GM12872 (cell line): ENCODE measurements around the gene SLC22A16.

Source experiments
- TF ChIP-seq, protein P1 (sequence below): IDR thresholded peaks from 3 replicates; pipeline ENCODE4 v1.5.1; 2011; ENCODE audit warnings: low read depth, mild to moderate bottlenecking, low read length, moderate library complexity; ENCODE audit not compliant: insufficient read depth

Gene SLC22A16

DNA sequence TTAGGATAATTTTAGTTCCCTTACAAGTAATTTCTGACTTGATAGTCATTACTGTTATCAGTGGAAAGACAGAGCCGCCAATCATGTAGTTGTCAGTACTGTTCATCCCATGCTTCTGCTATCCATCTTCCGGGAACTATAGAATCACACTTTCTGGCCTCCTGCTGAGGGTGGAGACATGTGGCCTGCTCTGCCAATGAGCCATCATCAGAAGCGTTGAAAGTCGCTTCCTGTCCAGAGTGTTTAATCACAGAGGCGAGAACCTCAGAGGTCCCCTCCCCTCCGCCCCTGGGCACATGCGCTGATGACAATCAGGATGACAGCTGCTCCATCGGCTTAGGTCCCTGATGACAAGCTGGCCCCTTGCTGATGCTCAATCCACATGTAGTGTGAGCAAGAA is 64.1 kb downstream of the SLC22A16 start:
- TF ChIP-seq, protein P1, sequence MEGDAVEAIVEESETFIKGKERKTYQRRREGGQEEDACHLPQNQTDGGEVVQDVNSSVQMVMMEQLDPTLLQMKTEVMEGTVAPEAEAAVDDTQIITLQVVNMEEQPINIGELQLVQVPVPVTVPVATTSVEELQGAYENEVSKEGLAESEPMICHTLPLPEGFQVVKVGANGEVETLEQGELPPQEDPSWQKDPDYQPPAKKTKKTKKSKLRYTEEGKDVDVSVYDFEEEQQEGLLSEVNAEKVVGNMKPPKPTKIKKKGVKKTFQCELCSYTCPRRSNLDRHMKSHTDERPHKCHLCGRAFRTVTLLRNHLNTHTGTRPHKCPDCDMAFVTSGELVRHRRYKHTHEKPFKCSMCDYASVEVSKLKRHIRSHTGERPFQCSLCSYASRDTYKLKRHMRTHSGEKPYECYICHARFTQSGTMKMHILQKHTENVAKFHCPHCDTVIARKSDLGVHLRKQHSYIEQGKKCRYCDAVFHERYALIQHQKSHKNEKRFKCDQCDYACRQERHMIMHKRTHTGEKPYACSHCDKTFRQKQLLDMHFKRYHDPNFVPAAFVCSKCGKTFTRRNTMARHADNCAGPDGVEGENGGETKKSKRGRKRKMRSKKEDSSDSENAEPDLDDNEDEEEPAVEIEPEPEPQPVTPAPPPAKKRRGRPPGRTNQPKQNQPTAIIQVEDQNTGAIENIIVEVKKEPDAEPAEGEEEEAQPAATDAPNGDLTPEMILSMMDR: no peak

DNA sequence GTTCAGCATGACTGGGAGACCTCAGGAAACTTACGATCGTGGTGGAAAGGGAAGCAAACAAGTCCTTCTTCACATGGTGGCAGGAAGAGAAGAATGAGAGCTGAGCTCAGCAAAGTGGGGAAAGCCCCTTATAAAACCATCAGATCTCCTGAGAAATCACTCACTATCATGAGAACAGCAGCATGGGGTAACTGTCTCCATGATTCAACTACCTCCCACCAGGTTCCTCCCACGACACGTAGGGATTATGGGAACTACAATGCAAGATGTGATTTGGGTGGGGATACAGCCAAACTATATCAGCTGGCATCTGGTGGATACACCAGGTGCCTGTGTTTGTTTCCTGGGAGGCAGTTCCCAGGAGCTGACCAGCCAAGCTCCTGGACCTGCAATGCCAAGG is 65.9 kb downstream of the SLC22A16 start:
- TF ChIP-seq, protein P1: no peak

DNA sequence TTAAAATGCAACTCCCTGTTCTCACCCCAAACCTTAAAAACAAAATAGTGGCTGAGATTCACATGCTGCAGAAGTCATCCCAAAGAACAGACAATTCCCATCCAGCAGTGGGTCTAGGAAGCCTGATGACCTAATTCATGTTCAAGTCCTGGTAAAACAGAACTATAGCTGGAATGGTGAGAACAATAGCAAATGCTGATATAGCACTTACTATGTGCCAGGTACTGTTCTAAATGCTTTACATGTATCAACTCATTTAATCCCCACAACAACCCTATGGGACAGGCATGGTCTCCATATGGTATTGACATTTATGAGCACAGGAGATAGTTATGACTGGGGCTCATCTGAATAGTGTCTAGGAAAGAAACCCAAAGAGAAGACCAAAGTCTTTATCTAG is 66.6 kb downstream of the SLC22A16 start:
- TF ChIP-seq, protein P1: no peak

- TF ChIP-seq, protein P1: 0 out of 3 replicates have a peak, but pooled peaks have one; percentile 10
Observed at GRCh38 chr6:110408901-110409300, 67.5 kb downstream of the SLC22A16 start.

GRCh38 chr6:110404607-110405006 is 71.8 kb downstream of the SLC22A16 start:
- TF ChIP-seq, protein P1: no peak

GRCh38 chr6:110401585-110402176 is 74.7 kb downstream of the SLC22A16 start:
- TF ChIP-seq, protein P1: no peak

DNA sequence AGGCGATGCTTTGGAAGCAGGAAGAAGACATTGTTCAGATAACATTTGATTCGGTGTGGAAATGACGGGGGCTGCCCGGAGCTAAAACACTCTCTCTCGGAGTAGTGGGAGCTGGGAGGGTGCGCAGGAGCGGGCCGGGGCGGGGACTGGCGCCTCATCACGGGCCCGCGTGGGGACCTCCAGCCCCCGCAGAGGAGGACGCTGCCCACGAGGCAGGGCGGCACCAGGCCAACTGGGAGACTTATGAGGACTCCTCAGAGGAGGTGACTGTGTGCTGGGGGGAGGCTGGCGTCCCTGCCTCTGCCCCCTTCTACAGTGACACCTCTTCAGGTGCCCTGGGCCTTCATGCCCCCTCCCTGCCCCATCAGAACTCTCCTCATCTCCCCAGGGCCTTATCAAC is 76.2 kb downstream of the SLC22A16 start:
- TF ChIP-seq, protein P1: no peak
